T-helper 17 cell (primary cell): Measurements from ENCODE around the gene PALLD. TPM values are rescaled to one million over a fixed set of nuclear protein-coding genes. Genes with fewer than 3 reads are reported as not detected.

Experiments used
- ATAC-seq: fragments of 150-1000 bp; cut with Tn5 transposase; 2 replicates; pipeline ENCODE4 v1.10.0; 2021; ENCODE audit warnings: mild to moderate bottlenecking, moderate library complexity
- DNase-seq, 3 donors: peaks; one replicate each; pipeline versions ENCODE4 v3.0.0 to v3.0.0-alpha.2; 2020 to 2021
- H3K9me3 ChIP-seq: one replicate; pipeline ENCODE4 v1.7.0; 2013; ENCODE audit warnings: low read length, mild to moderate bottlenecking; ENCODE audit not compliant: control insufficient read depth, poor library complexity, severe bottlenecking
- H3K27ac Mint-ChIP-seq: one replicate; pipeline ENCODE4 v1.8.0; 2022; ENCODE audit warnings: mild to moderate bottlenecking, moderate library complexity, mixed read lengths
- H3K27me3 Mint-ChIP-seq: one replicate; pipeline ENCODE4 v1.8.0; 2022; ENCODE audit warnings: mixed read lengths
- H3K36me3 Mint-ChIP-seq: one replicate; pipeline ENCODE4 v1.8.0; 2022; ENCODE audit warnings: low read depth, mixed read lengths
- H3K4me1 Mint-ChIP-seq: one replicate; pipeline ENCODE4 v1.8.0; 2022; ENCODE audit warnings: mild to moderate bottlenecking, mixed read lengths
- H3K4me3 Mint-ChIP-seq: one replicate; pipeline ENCODE4 v1.8.0; 2022; ENCODE audit warnings: mild to moderate bottlenecking, moderate library complexity, mixed read lengths
- total RNA-seq, 4 donors: library from RNA in 2 of 4; stranded (reverse) in 2 of 4; gene quantifications; one replicate each; pipeline ENCODE4 v1.2.3 and lab custom pipeline; 2022 to 2026

Gene PALLD
- total RNA-seq, 2 donors from 2014 or later: 0.26 to 0.67 TPM

GRCh38 chr4:168868802-168869201 lies 371.9 kb downstream of the PALLD start:
- no peak overlapping the region for H3K4me3 Mint-ChIP-seq
- DNase-seq (no peak), ATAC-seq (no peak)
- peaks cover 2% of the 10 kb centered on the region for H3K36me3 Mint-ChIP-seq
- H3K27me3 Mint-ChIP-seq: peaks cover 33% of the 10 kb centered on the region
- H3K4me1 Mint-ChIP-seq: no peaks in the 10 kb centered on the region
- no peaks in the 10 kb centered on the region for H3K9me3 ChIP-seq
- no peak overlapping the region for H3K27ac Mint-ChIP-seq

GRCh38 chr4:168870004-168870403 lies 373.2 kb downstream of the PALLD start:
- no peaks in the 10 kb centered on the region for H3K9me3 ChIP-seq
- peaks cover 44% of the 10 kb centered on the region for H3K27me3 Mint-ChIP-seq
- H3K36me3 Mint-ChIP-seq: peaks cover 2% of the 10 kb centered on the region
- no peaks in the 10 kb centered on the region for H3K4me1 Mint-ChIP-seq
- DNase-seq (no peak), ATAC-seq (no peak)
- no peak overlapping the region for H3K27ac Mint-ChIP-seq
- H3K4me3 Mint-ChIP-seq: no peak overlapping the region

GRCh38 chr4:168871632-168872031 lies 374.8 kb downstream of the PALLD start:
- peaks cover 2% of the 10 kb centered on the region for H3K36me3 Mint-ChIP-seq
- H3K27me3 Mint-ChIP-seq: peaks cover 54% of the 10 kb centered on the region
- no peak for ATAC-seq
- no peak overlapping the region for H3K27ac Mint-ChIP-seq
- H3K4me1 Mint-ChIP-seq: no peaks in the 10 kb centered on the region
- H3K9me3 ChIP-seq: no peaks in the 10 kb centered on the region
- no peak for DNase-seq
- H3K4me3 Mint-ChIP-seq: no peak overlapping the region

GRCh38 chr4:168874083-168874482 lies 377.2 kb downstream of the PALLD start:
- peaks cover 3% of the 10 kb centered on the region for H3K4me1 Mint-ChIP-seq
- no peaks in the 10 kb centered on the region for H3K9me3 ChIP-seq
- DNase-seq (no peak), ATAC-seq (no peak)
- no peak overlapping the region for H3K4me3 Mint-ChIP-seq
- H3K27ac Mint-ChIP-seq: no peak overlapping the region
- H3K27me3 Mint-ChIP-seq: peaks cover 67% of the 10 kb centered on the region
- H3K36me3 Mint-ChIP-seq: peaks cover 4% of the 10 kb centered on the region

GRCh38 chr4:168876106-168876505 lies 379.3 kb downstream of the PALLD start:
- ATAC-seq (no peak), DNase-seq (no peak)
- no peak overlapping the region for H3K27ac Mint-ChIP-seq
- peaks cover 81% of the 10 kb centered on the region for H3K27me3 Mint-ChIP-seq
- peaks cover 4% of the 10 kb centered on the region for H3K4me1 Mint-ChIP-seq
- peaks cover 3% of the 10 kb centered on the region for H3K36me3 Mint-ChIP-seq
- no peaks in the 10 kb centered on the region for H3K9me3 ChIP-seq
- no peak overlapping the region for H3K4me3 Mint-ChIP-seq

- peaks cover 3% of the 10 kb centered on the region for H3K36me3 Mint-ChIP-seq
- H3K4me1 Mint-ChIP-seq: peaks cover 5% of the 10 kb centered on the region
- no peaks in the 10 kb centered on the region for H3K9me3 ChIP-seq
- peak overlapping the region; percentile 78 for H3K4me3 Mint-ChIP-seq
- DNase-seq: no peak
- ATAC-seq: peak; percentile 53
- H3K27me3 Mint-ChIP-seq: peaks cover 79% of the 10 kb centered on the region
- no peak overlapping the region for H3K27ac Mint-ChIP-seq
Observed at GRCh38 chr4:168877511-168878491, 380.9 kb downstream of the PALLD start.

- no peak for ATAC-seq
Observed at GRCh38 chr4:168878623-168879022, 381.8 kb downstream of the PALLD start.

GRCh38 chr4:168879188-168879587 lies 382.3 kb downstream of the PALLD start:
- H3K36me3 Mint-ChIP-seq: peaks cover 3% of the 10 kb centered on the region
- H3K4me1 Mint-ChIP-seq: peaks cover 5% of the 10 kb centered on the region
- no peak overlapping the region for H3K27ac Mint-ChIP-seq
- no peak overlapping the region for H3K4me3 Mint-ChIP-seq
- no peaks in the 10 kb centered on the region for H3K9me3 ChIP-seq
- H3K27me3 Mint-ChIP-seq: peaks cover 72% of the 10 kb centered on the region
- ATAC-seq (no peak), DNase-seq (no peak)

More at GRCh38 chr4:168878623-168879022, 381.8 kb downstream of the PALLD start:
- DNase-seq: no peak
- H3K27me3 Mint-ChIP-seq: peaks cover 78% of the 10 kb centered on the region
- H3K4me3 Mint-ChIP-seq: peak overlapping the region; percentile 78
- no peaks in the 10 kb centered on the region for H3K9me3 ChIP-seq
- H3K27ac Mint-ChIP-seq: no peak overlapping the region
- peaks cover 3% of the 10 kb centered on the region for H3K36me3 Mint-ChIP-seq
- H3K4me1 Mint-ChIP-seq: peaks cover 5% of the 10 kb centered on the region

GRCh38 chr4:168880072-168880675 lies 383.3 kb downstream of the PALLD start:
- no peak overlapping the region for H3K27ac Mint-ChIP-seq
- ATAC-seq: no peak
- no peak overlapping the region for H3K4me3 Mint-ChIP-seq
- H3K4me1 Mint-ChIP-seq: peaks cover 5% of the 10 kb centered on the region
- peaks cover 3% of the 10 kb centered on the region for H3K36me3 Mint-ChIP-seq
- H3K9me3 ChIP-seq: no peaks in the 10 kb centered on the region
- peaks cover 62% of the 10 kb centered on the region for H3K27me3 Mint-ChIP-seq
- no peak for DNase-seq

- ATAC-seq (peak; percentile 55), DNase-seq (no peak)
- no peaks in the 10 kb centered on the region for H3K9me3 ChIP-seq
- no peak overlapping the region for H3K27ac Mint-ChIP-seq
- peaks cover 5% of the 10 kb centered on the region for H3K4me1 Mint-ChIP-seq
- peaks cover 55% of the 10 kb centered on the region for H3K27me3 Mint-ChIP-seq
- peak overlapping the region; percentile 57 for H3K4me3 Mint-ChIP-seq
- peaks cover 3% of the 10 kb centered on the region for H3K36me3 Mint-ChIP-seq
Observed at GRCh38 chr4:168880811-168881595, 384.2 kb downstream of the PALLD start.

GRCh38 chr4:168881781-168882420 lies 385.0 kb downstream of the PALLD start:
- H3K4me3 Mint-ChIP-seq: no peak overlapping the region
- H3K27me3 Mint-ChIP-seq: peaks cover 46% of the 10 kb centered on the region
- ATAC-seq: no peak
- peaks cover 3% of the 10 kb centered on the region for H3K36me3 Mint-ChIP-seq
- H3K27ac Mint-ChIP-seq: no peak overlapping the region
- no peaks in the 10 kb centered on the region for H3K9me3 ChIP-seq
- no peak for DNase-seq
- H3K4me1 Mint-ChIP-seq: peaks cover 5% of the 10 kb centered on the region

GRCh38 chr4:168882650-168883233 lies 385.9 kb downstream of the PALLD start:
- ATAC-seq: no peak
- peaks cover 5% of the 10 kb centered on the region for H3K4me1 Mint-ChIP-seq

More at GRCh38 chr4:168882650-168883233, 385.9 kb downstream of the PALLD start:
- Mint-ChIP-seq H3K27me3 (peaks cover 41% of the 10 kb centered on the region), H3K27ac (no peak overlapping the region), H3K4me3 (no peak overlapping the region), H3K36me3 (peaks cover 3% of the 10 kb centered on the region)
- no peaks in the 10 kb centered on the region for H3K9me3 ChIP-seq
- DNase-seq: no peak
